Ascending aorta (tissue), 2 donors: ENCODE measurements around the gene ZMPSTE24. TPM values are rescaled to one million over a fixed set of nuclear protein-coding genes. Genes with fewer than 3 reads are reported as not detected.

Experiments used
- DNase-seq, 2 donors: peaks; one replicate each; pipeline ENCODE4 v3.0.0-alpha.2; 2019; ENCODE audit warnings: low spot score in 2 of 2
- H3K27ac ChIP-seq, 2 donors: fragments of 200-600 bp; sonication (generic); one replicate each; pipeline ENCODE4 v1.5.1; 2016 to 2017; ENCODE audit warnings: mild to moderate bottlenecking in 1 of 2
- H3K27me3 ChIP-seq: fragments of 200-600 bp; sonication (generic); one replicate; pipeline ENCODE4 v1.5.1; 2017
- H3K36me3 ChIP-seq, 2 donors: fragments of 200-600 bp; sonication (generic); one replicate each; pipeline ENCODE4 v1.5.1; 2016
- H3K4me1 ChIP-seq, 2 donors: fragments of 200-600 bp; sonication (generic); one replicate each; pipeline ENCODE4 v1.5.1; 2016 to 2017; ENCODE audit warnings: mild to moderate bottlenecking in 1 of 2
- H3K4me3 ChIP-seq, 2 donors: fragments of 200-600 bp; sonication (generic); one replicate each; pipeline ENCODE4 v1.5.1; 2016 to 2017; ENCODE audit warnings: mild to moderate bottlenecking in 1 of 2
- H3K9me3 ChIP-seq, 2 donors: fragments of 200-600 bp; sonication (generic); one replicate each; pipeline ENCODE4 v1.5.1; 2016
- intact Hi-C: fragments of 100-400 bp; cut with DNase I; formaldehyde crosslinking; loops from one replicate; pipeline ENCODE4 v1.15.1; 2023
- total RNA-seq: library from RNA; depleted of rRNA; stranded (reverse); fragments of >200 nt; gene quantifications from one replicate; pipeline ENCODE4 v1.1.0, GENCODE V29; 2016
- TF ChIP-seq, protein P1 (sequence below), 3 experiments: fragments of 200-600 bp in 2 of 3; fragments of 450-650 bp in 1 of 3; sonication (generic) in 2 of 3; IDR thresholded peaks; one replicate each; pipeline ENCODE4 v1.5.1; 2016 to 2019; ENCODE audit warnings: antibody characterized with exemption in 3 of 3, mild to moderate bottlenecking in 1 of 3, moderate library complexity in 1 of 3

The ZMPSTE24 gene
- total RNA-seq, 1 donor from 2014 or later, result 61.8 TPM

DNA sequence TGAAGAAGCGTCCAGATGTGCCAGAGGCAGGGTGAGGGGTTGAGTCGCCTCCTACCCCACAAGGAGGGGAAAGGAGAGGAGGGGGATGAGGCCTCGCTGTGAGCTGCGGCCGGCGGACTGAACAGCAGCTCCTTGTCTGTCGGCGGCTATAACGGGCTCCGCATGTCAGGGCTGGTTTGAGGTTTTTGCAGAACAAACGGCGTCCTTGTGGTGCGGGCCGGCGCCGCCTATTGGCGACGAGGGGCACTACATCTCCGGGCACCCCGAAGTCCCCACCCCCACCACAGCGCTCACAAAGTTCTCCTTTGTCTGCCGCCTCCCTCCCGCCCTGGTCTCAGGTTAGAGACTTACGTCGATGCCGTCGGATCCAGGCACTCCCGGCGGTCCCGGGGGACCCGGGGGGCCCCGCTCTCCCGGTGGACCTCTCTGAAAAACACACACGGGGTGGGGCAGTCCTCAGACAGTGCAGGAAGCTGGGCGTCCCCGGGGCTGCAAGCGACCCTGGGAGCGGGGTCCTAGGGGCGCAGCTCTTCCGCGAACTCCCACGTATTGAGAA lies 57.3 kb downstream of the ZMPSTE24 start:
- intact Hi-C loops, result loop anchor here (2.0 kb wide), 1 partner anchor 59 kb away; no protein-coding TSS in a partner anchor
- Histone ChIP-seq H3K36me3 (no peaks in the 10 kb centered on the region), H3K9me3 (no peaks in the 10 kb centered on the region), H3K4me1 (peaks cover 0 to 18% of the 10 kb centered on the region in 2 donors), H3K27me3 (no peaks in the 10 kb centered on the region), H3K27ac (peak overlapping the region; percentile 74 to 81), H3K4me3 (peak overlapping the region; percentile 60)
- TF ChIP-seq, protein P1, sequence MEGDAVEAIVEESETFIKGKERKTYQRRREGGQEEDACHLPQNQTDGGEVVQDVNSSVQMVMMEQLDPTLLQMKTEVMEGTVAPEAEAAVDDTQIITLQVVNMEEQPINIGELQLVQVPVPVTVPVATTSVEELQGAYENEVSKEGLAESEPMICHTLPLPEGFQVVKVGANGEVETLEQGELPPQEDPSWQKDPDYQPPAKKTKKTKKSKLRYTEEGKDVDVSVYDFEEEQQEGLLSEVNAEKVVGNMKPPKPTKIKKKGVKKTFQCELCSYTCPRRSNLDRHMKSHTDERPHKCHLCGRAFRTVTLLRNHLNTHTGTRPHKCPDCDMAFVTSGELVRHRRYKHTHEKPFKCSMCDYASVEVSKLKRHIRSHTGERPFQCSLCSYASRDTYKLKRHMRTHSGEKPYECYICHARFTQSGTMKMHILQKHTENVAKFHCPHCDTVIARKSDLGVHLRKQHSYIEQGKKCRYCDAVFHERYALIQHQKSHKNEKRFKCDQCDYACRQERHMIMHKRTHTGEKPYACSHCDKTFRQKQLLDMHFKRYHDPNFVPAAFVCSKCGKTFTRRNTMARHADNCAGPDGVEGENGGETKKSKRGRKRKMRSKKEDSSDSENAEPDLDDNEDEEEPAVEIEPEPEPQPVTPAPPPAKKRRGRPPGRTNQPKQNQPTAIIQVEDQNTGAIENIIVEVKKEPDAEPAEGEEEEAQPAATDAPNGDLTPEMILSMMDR (IDR thresholded peaks at IDR 0.05), result peak; percentile 88 to 98 (median 96)
- peak; percentile 33 to 90 for DNase-seq

GRCh38 chr1:40315795-40316594 lies 58.0 kb downstream of the ZMPSTE24 start:
- TF ChIP-seq, protein P1 (IDR thresholded peaks at IDR 0.05), result no peak
- no peaks in the 10 kb centered on the region for H3K27me3 ChIP-seq
- peak overlapping the region; percentile 74 to 81 for H3K27ac ChIP-seq
- intact Hi-C loops, result loop anchor here (2.0 kb wide), 2 partner anchors 59 to 155 kb away; partner anchors contain the start of gene RLF
- DNase-seq, result peak in 1 of 2 donors; percentile 66
- no peaks in the 10 kb centered on the region for H3K36me3 ChIP-seq
- H3K4me3 ChIP-seq, result peak overlapping the region; percentile 60
- no peaks in the 10 kb centered on the region for H3K9me3 ChIP-seq
- peaks cover 0 to 18% of the 10 kb centered on the region in 2 donors for H3K4me1 ChIP-seq

- DNase-seq, result peak in 1 of 2 donors; percentile 81
- intact Hi-C loops, result loop anchor here (2.0 kb wide), 1 partner anchor 156 kb away; the partner anchor contains the start of gene RLF
- H3K27ac ChIP-seq, result peak within 1 kb of the TSS; percentile 74 to 81
These were observed 58.8 kb downstream of the ZMPSTE24 start, which contains the start of gene COL9A2 for GRCh38 chr1:40316595-40317393. Gene COL9A2, minus strand, starts transcription at chr1:40317286. Its CDS starts 89 bp downstream, at chr1:40317197.

DNA sequence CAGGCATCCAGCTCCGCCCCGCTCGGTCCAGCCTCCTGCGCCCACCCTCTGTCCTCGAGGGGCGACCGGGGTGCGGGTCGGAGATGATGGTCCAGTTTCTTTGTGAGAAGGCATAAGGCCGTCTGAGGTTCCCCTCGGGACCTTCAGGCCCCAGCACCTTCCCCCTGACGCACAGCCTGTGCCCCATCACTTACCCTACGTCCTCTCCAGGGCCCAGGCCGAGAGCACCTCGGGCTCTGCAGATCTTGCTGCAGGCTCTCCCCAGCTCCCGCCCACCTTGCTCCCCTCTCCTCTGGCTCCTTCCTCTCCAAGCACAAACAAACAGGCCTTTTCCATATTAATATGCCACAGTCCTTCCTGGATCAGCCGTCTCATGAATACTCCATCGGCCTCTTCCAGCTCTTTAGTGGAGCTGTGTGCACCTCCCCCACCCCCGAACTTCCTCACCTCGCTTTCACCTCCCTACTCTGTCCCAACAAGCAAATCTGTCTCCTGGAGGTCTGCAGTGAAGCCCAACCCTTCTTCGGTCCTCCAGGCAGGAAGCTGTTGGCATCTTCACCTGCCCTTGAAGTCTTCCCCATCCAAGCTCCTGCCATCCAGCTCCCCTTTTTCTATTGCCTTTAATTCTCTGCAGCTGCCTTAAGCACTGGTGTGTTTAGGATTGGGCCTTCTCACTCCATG lies 59.5 kb downstream of the ZMPSTE24 start:
- TF ChIP-seq, protein P1 (IDR thresholded peaks at IDR 0.05), result no peak
- no peak overlapping the region for H3K27ac ChIP-seq
- no peaks in the 10 kb centered on the region for H3K36me3 ChIP-seq
- peaks cover 0 to 18% of the 10 kb centered on the region in 2 donors for H3K4me1 ChIP-seq
- H3K27me3 ChIP-seq, result no peaks in the 10 kb centered on the region
- peak in 1 of 2 donors; percentile 8 for DNase-seq
- H3K9me3 ChIP-seq, result no peaks in the 10 kb centered on the region
- intact Hi-C loops, result loop anchor here (2.0 kb wide), 1 partner anchor 157 kb away; the partner anchor contains the start of gene RLF
- H3K4me3 ChIP-seq, result peak overlapping the region; percentile 60

More at GRCh38 chr1:40316595-40317393, 58.8 kb downstream of the ZMPSTE24 start, which contains the start of gene COL9A2:
- Histone ChIP-seq H3K36me3 (no peaks in the 10 kb centered on the region), H3K4me1 (peaks cover 0 to 18% of the 10 kb centered on the region in 2 donors), H3K9me3 (no peaks in the 10 kb centered on the region), H3K4me3 (peak within 1 kb of the TSS; percentile 60), H3K27me3 (no peaks in the 10 kb centered on the region)
- TF ChIP-seq, protein P1 (IDR thresholded peaks at IDR 0.05), result no peak

DNA sequence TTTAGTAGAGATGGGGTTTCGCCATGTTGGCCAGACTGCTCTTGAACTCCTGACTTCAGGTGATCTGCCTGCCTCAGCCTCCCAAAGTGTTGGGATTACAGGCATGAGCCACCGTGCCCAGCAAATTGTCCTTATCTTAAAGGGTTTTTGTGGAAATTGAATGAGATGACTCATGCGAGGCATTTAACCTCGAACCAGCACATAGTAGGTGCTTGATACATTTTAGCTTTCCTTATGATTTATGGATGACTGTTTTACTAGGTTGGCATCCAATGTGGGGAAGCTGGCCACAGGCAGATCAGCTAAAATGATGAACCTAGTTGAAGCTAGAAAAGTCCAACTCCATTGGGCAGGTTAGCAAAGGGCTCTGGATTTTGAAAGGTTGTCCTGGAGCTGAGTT lies 60.4 kb downstream of the ZMPSTE24 start:
- no peak overlapping the region for H3K4me3 ChIP-seq
- TF ChIP-seq, protein P1 (IDR thresholded peaks at IDR 0.05), result no peak
- DNase-seq, result no peak
- H3K4me1 ChIP-seq, result peaks cover 0 to 18% of the 10 kb centered on the region in 2 donors
- H3K27ac ChIP-seq, result no peak overlapping the region
- no peaks in the 10 kb centered on the region for H3K9me3 ChIP-seq
- intact Hi-C loops, result no loop called here
- H3K36me3 ChIP-seq, result no peaks in the 10 kb centered on the region
- H3K27me3 ChIP-seq, result no peaks in the 10 kb centered on the region
